ENCODE measurements around the gene TP53INP2.

DNA sequence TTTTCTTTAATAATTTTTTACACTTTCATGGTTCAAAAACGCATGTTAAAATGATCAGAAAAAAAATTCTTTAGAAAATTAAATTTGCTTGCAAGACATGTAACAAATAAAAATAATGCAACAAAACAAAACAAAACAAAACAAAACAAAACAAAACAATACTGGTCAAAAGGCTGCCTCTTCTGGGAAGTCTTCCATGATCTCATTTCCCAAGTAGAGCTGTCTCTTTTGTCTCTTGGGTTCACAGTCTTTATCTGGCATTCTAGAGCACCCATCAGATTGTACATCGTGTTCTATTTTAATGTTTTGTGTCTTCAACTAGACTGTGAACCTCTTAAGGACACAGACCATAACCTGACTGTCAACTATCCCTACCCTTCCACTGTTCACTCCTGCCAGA, 25.3 kb downstream of the TP53INP2 start:
- TF ChIP-seq, protein P1, sequence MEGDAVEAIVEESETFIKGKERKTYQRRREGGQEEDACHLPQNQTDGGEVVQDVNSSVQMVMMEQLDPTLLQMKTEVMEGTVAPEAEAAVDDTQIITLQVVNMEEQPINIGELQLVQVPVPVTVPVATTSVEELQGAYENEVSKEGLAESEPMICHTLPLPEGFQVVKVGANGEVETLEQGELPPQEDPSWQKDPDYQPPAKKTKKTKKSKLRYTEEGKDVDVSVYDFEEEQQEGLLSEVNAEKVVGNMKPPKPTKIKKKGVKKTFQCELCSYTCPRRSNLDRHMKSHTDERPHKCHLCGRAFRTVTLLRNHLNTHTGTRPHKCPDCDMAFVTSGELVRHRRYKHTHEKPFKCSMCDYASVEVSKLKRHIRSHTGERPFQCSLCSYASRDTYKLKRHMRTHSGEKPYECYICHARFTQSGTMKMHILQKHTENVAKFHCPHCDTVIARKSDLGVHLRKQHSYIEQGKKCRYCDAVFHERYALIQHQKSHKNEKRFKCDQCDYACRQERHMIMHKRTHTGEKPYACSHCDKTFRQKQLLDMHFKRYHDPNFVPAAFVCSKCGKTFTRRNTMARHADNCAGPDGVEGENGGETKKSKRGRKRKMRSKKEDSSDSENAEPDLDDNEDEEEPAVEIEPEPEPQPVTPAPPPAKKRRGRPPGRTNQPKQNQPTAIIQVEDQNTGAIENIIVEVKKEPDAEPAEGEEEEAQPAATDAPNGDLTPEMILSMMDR (conservative IDR thresholded peaks at IDR 0.05) = no peak
- TF ChIP-seq ZFX (IDR thresholded peaks at IDR 0.05) = no peak

All from C4-2B (cell line).